ENCODE data around the gene ITGA2B. TPM values are rescaled to one million over a fixed set of nuclear protein-coding genes. Genes with fewer than 3 reads are reported as not detected.

Gene ITGA2B
- total and polyA plus RNA-seq, 2 of the 13 experiments (the other 11 are each of a cell fraction or from before 2014, with no cell fraction given) = 0.38 to 1.1 TPM

DNA sequence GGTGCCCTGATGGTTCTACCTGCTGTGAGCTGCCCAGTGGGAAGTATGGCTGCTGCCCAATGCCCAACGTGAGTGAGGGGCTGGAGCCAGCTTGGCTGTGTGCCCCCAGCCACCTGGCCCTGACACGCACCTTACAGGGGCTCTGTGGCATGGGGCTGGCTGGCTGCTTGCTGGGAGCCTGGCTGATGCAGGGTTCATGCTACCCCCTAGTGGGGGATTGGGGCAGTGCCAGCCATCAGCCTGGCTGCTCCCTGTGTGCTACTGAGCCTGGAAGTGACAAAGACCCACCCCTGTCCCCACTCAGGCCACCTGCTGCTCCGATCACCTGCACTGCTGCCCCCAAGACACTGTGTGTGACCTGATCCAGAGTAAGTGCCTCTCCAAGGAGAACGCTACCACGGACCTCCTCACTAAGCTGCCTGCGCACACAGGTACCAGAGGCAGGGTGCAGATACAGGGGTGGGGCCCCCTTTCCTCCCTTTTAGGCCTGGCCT is 38.7 kb downstream of the ITGA2B start (continued):
- TF ChIP-seq, protein P1, sequence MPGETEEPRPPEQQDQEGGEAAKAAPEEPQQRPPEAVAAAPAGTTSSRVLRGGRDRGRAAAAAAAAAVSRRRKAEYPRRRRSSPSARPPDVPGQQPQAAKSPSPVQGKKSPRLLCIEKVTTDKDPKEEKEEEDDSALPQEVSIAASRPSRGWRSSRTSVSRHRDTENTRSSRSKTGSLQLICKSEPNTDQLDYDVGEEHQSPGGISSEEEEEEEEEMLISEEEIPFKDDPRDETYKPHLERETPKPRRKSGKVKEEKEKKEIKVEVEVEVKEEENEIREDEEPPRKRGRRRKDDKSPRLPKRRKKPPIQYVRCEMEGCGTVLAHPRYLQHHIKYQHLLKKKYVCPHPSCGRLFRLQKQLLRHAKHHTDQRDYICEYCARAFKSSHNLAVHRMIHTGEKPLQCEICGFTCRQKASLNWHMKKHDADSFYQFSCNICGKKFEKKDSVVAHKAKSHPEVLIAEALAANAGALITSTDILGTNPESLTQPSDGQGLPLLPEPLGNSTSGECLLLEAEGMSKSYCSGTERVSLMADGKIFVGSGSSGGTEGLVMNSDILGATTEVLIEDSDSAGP (CRISPR knock-in tag; IDR thresholded peaks at IDR 0.05; ENCODE audit: borderline replicate concordance) = peak; percentile 73; the same call in 1 of the 2 replicates
- TF ChIP-seq DR1 (CRISPR knock-in tag; IDR thresholded peaks at IDR 0.05) (no peak), ZNF33B (CRISPR knock-in tag; IDR thresholded peaks at IDR 0.05) (no peak), SNAI1 (CRISPR knock-in tag; IDR thresholded peaks at IDR 0.05; ENCODE audit: borderline replicate concordance) (no peak), KDM5B (CRISPR knock-in tag; IDR thresholded peaks at IDR 0.05; ENCODE audit: borderline replicate concordance) (no peak), ZNF552 (CRISPR knock-in tag; IDR thresholded peaks at IDR 0.05; ENCODE audit: borderline replicate concordance) (no peak), HES4 (CRISPR knock-in tag; IDR thresholded peaks at IDR 0.05; ENCODE audit: borderline replicate concordance) (0 out of 2 replicates have a peak, but pooled peaks have one; percentile 50), HOXA9 (CRISPR knock-in tag; IDR thresholded peaks at IDR 0.05; ENCODE audit: borderline replicate concordance) (no peak), MIER2 (CRISPR knock-in tag; IDR thresholded peaks at IDR 0.05) (no peak), ZNF350 (CRISPR knock-in tag; IDR thresholded peaks at IDR 0.05; ENCODE audit: borderline replicate concordance, low read depth) (no peak), RXRA (CRISPR knock-in tag; IDR thresholded peaks at IDR 0.05) (0 out of 2 replicates have a peak, but pooled peaks have one; percentile 35), ZNF432 (CRISPR knock-in tag; IDR thresholded peaks at IDR 0.05; ENCODE audit: borderline replicate concordance) (no peak), NR2F1 (CRISPR knock-in tag; IDR thresholded peaks at IDR 0.05) (no peak), ZNF879 (CRISPR knock-in tag; IDR thresholded peaks at IDR 0.05) (no peak), HNRNPLL (IDR thresholded peaks at IDR 0.05; ENCODE audit: low read depth, low read length, poor library complexity, severe bottlenecking) (no peak), EED (CRISPR knock-in tag; IDR thresholded peaks at IDR 0.05) (no peak), ZNF235 (CRISPR knock-in tag; IDR thresholded peaks at IDR 0.05; ENCODE audit: borderline replicate concordance) (no peak), ZNF773 (CRISPR knock-in tag; IDR thresholded peaks at IDR 0.05; ENCODE audit: borderline replicate concordance) (no peak), SAP130 (CRISPR knock-in tag; IDR thresholded peaks at IDR 0.05; ENCODE audit: low read depth) (peak; percentile 26; the same call in 1 of the 2 replicates), DPF2 (CRISPR knock-in tag; IDR thresholded peaks at IDR 0.05; ENCODE audit: borderline replicate concordance, low read depth) (no peak), MAFF (IDR thresholded peaks at IDR 0.05; ENCODE audit: low read depth, low read length) (no peak), GATAD1 (CRISPR knock-in tag; IDR thresholded peaks at IDR 0.05) (peak; percentile 55), TBX3 (IDR thresholded peaks at IDR 0.05; ENCODE audit: borderline replicate concordance) (no peak)
- TF ChIP-seq, protein P2, sequence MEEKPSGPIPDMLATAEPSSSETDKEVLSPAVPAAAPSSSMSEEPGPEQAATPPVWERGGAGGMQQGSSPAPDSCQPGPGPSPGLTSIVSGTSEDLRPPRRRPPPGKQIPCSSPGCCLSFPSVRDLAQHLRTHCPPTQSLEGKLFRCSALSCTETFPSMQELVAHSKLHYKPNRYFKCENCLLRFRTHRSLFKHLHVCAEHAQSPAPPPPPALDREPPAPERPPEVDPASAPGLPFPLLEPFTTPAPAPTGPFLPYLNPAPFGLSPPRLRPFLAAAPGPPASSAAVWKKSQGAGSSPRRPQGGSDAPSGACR (CRISPR knock-in tag; IDR thresholded peaks at IDR 0.05) = no peak
- TF ChIP-seq, protein P3, sequence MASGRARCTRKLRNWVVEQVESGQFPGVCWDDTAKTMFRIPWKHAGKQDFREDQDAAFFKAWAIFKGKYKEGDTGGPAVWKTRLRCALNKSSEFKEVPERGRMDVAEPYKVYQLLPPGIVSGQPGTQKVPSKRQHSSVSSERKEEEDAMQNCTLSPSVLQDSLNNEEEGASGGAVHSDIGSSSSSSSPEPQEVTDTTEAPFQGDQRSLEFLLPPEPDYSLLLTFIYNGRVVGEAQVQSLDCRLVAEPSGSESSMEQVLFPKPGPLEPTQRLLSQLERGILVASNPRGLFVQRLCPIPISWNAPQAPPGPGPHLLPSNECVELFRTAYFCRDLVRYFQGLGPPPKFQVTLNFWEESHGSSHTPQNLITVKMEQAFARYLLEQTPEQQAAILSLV (CRISPR knock-in tag; IDR thresholded peaks at IDR 0.05; ENCODE audit: borderline replicate concordance) = 0 out of 2 replicates have a peak, but pooled peaks have one; percentile 27
- TF ChIP-seq, protein P4, sequence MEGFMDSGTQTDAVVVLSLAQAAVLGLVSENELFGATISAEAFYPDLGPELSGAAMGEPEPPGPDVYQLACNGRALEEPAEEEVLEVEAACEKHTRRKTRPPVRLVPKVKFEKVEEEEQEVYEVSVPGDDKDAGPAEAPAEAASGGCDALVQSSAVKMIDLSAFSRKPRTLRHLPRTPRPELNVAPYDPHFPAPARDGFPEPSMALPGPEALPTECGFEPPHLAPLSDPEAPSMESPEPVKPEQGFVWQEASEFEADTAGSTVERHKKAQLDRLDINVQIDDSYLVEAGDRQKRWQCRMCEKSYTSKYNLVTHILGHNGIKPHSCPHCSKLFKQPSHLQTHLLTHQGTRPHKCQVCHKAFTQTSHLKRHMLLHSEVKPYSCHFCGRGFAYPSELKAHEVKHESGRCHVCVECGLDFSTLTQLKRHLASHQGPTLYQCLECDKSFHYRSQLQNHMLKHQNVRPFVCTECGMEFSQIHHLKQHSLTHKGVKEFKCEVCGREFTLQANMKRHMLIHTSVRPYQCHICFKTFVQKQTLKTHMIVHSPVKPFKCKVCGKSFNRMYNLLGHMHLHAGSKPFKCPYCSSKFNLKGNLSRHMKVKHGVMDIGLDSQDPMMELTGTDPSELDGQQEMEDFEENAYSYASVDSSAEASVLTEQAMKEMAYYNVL (CRISPR knock-in tag; IDR thresholded peaks at IDR 0.05; ENCODE audit: borderline replicate concordance) = 0 out of 2 replicates have a peak, but pooled peaks have one; percentile 4
